GM19463 (cell line): ENCODE measurements around the gene MYO18B.

ENCODE experiments used
- ATAC-seq: cut with Tn5 transposase; IDR thresholded peaks from one replicate; pipeline ENCODE4 v1.9.1; 2021; ENCODE audit warnings: mild to moderate bottlenecking, moderate library complexity; ENCODE audit not compliant: unreplicated experiment

The MYO18B gene

DNA sequence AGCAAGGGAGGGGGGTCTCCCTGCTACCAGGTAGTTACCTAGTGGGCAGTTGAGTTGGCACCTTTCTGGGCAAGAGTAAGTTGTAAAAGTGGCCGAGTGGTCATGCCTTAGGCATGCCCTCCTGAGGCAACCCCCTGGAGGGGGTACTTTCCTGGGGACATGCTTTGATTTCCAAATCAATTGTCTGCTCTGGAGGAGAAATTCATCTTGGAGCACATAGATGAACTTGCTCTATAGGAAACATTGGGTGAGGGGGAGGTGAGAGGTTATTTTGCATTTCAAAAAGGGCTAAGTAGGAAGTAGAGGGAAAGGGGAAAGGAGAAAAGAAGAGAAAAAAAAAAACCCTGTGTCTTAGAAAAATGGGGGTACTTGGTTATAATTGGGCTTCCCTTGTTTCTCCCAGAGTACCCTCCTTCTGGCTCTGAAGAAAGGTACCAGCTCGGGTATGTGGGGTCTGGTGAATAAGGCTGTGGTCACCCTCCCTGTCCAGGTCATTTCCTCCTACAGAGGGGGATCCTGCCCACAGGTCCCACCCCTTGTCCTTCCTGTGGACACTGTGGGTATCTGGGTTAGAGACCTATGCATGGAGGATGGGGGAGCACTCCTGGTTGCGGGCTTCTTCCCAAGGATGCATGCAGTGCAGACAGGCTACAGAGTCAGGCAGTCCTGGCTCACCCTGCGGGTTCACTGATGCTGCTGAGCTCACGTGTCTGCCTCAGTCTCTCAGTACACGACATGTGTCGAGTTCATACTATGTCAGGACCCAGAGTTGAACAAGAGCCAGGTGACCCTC lies 193.5 kb downstream of the MYO18B start:
- no peak for ATAC-seq

DNA sequence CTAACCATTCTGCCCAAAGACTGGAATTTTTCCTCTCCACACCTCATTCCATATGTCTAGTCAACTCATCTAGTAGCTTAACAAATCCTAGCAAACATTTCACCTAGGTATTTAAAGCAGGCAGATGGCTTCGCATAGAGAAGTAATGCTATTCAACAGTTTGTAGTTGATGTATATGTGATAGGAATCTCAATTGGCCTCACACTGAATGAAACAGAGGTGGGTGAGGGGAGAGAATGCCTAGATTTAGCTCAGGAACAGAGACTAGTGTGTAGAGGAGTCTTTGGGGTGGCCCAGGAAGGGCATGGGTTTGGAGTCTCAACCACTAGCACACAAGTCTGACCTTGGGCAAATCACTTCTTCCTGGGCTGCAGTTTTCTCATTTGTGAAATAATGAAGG lies 196.2 kb downstream of the MYO18B start:
- ATAC-seq, result no peak

DNA sequence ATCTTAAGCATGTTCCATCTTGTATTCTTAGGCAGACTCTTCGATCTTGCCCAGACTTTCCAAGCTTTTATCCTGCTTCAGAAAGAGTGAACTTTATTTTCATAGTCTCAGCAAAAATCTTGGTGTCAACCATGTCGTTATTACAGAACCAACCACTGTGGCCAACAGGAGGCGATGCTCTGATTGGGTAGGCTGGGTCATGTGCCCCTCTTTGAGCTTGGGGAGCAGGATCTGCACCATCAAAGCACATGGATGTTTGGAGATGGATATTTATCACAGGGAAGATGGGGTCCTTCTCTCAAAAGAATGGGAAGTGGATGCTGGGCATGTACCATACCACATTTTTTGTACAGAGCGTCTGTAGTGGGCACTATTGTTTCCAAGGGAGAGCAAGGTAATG lies 197.4 kb downstream of the MYO18B start:
- no peak for ATAC-seq

DNA sequence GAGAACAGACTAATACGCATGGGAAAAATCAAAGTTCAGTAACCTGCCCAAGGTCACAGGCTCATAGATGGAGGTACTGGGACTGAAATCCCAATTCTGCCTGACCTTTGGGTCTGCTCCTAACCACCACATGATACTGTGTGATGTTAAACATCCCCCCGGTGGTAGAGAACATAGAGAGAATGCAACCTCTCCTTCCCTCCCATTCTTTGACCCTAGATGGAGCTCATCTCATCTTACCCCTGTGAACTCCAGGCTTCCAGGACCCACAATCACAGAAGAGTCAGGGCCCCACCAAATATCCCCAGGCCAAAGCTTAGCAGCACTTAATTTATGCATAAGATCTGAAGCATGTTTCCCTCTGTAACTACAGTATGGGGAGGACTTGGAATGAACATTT lies 198.5 kb downstream of the MYO18B start:
- ATAC-seq, result no peak

DNA sequence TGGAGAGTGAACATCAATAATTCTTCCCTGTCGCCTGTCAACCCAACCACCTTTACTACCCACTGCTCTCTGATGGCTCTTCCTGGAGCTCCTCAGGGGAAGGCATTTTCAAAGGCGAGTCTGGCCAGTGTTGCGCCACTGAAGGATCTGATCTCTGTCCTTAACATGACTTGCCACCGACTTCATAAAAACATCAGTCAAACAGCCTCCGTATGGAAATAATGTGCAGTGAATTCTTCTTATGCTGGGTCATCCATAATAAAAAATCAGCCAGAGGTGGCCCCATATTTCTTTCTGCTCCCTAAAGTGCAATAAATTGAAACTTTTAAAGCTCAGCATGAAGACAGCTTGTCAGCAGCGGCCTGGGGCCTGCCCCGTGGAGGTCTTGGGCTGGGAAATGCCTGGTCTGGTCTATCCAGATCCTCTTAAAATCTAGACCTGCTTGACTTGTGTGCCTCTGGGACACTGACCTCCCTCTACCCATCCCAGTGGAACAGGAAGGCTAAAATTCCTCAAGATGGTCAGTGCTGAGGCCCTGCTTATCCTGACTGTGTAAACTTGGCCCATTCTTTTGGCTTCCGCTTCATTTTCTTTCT lies 199.5 kb downstream of the MYO18B start:
- no peak for ATAC-seq

DNA sequence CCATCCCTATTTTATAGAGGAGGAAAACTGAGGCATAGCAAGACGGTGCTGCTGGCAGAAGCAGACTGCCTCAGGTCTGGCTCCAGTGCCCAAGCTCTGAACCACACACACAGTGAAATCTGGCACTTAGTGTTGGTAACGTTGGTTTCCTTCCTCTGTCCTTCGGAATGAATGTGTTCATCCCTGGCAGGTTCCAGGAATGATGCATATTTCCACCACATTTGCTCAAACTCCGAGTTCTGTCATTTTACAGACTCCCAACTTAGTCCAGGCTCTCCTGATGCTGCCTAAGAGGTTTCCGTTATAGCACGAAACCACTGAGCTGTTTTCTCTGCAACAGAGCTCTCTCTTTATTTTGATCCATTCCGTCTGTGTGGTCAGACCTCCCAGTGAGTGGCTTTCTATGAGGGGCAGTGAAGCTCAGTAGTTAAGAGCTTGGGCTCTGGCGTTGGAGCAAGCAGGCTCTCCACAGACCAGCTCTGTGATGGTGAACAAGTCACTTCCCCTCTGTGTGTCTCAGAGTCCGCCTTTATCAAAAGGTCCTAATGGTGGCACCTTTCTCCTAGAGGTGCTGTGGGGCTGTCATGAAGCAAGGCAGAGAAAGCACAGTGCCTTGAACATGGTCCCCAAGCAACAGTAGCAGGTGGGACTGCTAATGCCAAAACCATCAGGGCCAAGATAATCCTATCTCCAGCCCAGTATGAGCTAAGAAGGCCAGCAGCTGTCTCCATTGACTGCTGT lies 200.3 kb downstream of the MYO18B start:
- no peak for ATAC-seq

DNA sequence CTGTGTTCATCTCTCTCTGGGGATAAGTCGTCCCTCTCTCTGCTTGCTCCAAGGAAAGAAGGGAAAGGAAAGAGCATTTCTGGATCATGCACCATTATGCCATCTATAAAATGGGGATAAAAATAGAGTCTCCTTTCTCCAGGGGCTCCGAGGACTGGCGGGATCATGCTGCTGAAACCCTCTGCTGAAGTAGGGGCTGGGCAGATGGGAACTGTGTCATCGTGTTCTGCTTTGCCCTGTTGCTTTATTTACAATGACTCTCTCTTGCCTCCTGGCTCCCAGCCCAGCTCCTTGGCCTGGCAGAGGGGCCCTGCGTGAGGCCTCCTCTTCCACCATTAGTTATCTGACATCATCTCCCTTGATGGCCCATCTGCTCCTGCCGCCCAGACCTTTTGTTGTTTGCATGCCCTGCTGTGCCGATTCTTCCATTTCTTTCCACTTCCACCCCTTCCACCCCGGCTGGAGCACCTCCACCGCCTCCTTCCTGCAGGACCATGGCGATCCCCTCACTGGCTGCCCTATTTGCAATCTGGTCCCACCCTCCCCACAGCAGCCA lies 200.9 kb downstream of the MYO18B start:
- no peak for ATAC-seq

DNA sequence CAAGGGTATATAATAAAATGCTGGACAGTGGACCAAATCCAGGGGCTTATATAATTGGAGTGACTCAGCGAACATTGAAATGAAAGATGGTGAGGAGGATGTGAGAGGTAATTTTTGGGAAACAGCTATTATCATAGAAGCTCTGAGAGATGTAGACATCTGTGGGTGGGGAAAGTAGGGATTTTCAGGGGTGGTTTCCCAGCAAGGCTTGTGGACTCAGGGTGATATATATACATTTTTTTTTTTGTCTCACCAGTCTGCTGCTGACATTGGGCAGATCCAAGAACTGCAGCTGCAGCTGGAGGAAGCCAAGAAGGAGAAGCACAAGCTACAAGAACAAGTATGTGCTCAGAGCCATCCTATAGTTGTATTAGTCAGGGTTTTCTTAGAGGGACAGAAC lies 208.1 kb downstream of the MYO18B start:
- ATAC-seq, result no peak

DNA sequence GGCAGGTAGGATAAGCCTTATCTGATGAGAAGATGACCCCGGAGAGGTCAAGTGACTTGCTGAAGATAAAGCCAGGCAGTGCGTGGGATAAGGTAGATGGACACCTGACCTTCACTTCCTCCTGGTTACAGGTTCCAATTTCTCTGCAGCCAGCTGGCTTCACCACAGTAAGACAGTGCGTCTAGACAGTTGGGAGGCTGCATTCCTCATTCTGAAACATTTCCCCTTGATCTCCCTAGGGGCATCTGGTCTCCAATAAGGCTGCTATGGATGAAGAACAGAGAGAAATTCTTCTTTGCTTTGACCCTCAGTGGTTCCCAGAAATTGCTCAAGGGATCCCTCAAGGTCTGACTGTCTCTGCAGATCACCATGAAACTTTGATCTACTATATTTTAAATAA lies 211.3 kb downstream of the MYO18B start:
- ATAC-seq, result no peak

DNA sequence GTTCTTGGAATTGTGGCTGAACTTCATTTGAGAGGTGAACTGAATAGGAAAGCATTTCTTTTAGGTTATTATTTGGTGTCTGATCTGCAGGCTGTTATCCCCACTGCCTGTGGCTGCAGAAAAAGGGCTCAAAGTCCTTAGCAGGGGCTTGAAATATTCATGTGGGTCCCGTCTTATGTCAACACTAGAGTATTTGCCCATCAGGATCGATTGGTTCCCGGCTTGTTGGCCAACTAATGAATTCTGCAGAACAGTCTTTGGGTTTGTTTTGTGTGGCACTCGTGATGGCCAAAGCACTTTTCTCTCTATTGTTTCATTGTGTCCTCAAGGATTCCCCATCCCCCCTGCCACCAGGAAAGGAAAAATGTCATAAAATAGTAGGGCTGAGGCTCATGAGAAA lies 211.9 kb downstream of the MYO18B start:
- no peak for ATAC-seq

DNA sequence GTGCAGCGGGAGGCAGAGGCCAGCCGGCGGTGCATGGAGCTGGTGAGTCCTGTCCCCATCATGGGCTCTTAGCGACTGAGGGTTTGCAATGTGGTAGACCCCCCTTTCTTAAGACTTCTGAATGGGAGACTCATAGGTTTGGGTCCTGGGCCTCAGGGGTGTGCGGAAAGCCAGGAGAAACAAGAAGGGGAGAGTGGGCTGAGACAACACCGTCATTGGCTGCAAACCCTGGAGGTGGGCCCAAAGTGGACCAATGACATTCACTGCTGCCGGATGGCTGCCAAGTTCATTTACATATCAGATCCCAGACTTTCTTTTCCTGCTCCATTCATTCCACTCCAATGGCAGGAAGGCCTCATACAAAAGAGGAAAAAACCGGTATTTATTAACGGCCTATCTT lies 213.3 kb downstream of the MYO18B start:
- no peak for ATAC-seq

DNA sequence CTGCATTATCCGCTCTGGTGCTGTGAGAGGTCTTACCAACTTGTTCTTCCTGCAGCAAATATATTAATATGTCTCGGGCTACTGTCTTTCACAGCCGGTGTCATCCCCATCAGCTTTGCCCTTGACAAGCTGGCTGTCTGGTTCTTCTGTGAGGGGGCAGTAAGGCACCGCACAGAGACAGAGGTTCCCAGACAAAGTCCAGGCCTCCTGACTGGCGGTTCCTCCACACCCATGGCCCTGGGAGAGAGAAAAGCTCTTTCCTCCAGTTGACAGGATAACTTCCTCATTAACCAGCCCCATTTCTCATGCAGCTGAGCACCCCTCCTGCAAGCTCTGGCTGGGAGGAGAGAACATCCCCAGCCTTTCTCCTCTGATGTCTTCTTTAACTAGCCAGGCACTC lies 214.8 kb downstream of the MYO18B start:
- no peak for ATAC-seq

DNA sequence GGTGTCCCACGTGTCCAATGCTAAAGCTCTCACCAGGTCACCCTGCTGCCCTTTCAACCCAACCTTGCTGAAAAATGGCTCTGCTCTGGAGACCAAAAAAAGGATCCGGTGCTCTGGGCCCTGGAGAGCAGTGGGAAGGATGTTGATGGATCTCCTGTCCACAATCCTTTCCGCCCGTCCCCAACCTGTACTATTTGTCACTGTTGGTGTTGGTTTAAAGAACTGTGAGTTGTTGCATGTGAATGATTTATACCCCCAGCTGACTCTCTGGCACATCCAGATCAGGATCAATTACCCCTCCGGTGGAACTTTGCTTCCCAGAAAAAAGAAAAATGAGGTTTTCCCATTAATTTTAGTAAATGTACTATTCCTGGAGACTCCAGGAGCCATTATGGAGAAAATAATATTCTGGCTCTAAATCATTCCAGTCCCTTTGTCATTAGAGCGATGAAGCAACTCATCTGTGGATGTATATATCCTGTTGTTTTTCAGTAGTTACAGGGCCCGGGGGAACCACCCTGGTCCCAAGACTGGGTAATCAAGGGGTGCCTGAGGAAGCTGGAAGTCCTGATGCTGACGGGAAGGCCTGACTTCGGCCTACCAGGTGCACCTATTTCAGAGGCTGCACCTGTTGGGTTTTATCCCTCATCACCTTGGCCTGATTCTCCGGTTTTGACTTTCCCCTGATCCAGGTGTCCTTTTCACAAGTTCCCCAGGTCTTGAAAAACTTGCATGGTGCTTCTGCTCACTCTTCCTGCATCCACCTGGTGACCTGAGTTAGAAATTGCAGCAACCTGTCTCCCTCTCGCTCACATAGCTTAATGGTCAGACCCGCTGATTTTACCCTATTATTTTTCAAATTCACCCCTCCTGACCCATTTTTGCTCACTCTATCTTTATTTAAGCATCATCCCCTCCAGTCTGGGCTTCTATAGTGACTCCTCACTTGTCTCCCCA lies 218.1 kb downstream of the MYO18B start:
- no peak for ATAC-seq

DNA sequence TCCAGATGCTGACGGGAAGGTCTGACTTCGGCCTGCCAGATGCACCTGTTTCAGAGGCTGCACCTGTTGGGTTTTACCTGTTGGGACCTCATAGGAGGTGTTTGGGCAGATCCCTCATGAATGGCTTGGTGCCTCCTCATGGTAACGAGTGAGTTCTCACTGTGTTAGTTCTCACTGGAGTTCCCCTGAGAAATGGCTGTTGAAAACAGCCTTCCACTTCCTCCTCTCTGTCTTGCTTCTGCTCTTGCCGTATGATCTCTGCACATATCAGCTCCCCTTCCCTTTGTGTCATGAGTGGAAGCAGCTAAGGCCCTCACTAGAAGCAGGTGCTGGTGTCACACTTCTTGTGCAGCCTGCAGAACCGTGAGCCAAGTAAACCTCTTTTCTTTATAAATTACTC lies 219.7 kb downstream of the MYO18B start:
- no peak for ATAC-seq

DNA sequence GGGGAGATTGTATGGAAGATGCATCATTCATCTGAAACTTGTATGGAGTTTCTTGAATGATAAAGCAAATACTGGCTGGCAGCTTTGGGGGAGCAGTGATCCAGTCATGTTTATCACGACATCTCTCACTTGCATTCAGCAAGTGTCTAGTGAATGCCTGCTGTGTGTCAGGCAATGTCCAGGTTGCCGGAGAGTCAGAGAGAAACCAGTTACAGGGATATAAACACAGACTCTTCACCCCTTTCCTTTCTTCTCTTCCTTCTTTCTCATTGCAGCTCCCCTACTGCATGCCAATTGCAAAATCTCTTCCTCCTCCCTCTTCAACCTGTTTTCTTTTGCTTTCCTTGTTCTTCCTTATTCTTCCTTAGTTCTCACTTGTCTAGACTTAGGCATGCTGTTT lies 220.7 kb downstream of the MYO18B start:
- no peak for ATAC-seq

DNA sequence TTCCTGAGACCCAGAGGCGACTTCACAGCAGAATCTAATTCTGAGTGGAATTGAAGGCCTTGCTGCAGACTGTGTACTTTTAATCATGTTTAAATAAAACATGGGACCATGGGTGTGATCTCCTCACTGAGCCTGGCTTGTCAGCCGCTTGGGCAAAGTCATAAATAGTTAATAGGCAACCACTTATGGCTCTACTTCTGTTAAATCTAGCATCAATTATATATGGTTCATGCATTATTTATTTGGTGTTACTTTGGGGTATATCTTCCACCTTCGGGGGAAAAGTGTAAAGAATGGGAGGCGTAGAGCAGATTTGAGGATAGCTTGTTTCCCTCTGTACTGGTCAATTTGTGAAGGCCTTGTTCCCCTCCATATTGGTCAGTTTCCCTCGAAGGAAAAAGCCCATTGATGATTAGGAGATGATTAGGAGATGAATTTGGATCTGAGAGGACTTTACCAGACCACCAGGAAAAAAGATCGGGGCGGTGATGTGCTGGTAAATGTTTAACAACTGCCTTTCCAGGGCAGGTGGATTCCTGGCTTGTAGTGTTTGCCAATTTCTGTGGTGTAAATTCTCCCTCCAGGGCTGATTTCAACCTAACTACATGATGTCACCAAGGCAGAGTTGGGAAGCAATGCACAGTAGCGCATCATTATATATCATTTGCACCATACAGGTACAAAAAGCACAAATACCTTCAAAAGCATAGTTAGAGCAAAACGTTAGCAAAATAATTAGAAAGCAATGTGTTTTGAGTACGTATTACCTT lies 223.2 kb downstream of the MYO18B start:
- no peak for ATAC-seq

DNA sequence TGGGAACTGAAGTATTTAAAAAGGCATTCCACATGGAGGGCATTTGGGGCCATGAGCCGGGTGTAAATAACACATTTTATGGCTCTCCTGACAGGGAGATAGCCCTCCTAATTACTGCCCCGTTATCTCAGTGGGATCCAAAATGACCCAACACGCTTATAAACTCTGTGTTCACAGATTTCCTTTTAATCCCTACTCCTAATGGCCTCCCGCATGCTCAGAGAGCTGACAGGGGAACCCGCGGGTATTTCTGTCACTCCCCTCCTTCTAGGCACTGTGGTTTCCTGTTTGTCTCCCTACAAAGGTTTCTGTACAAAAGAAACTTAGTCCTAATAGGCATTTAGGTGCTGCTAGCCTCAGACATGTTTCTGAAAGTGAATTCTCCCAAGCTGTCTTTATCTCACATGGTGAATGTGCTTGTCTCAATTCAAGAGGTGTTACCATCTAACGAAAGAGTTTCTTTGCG lies 224.5 kb downstream of the MYO18B start:
- ATAC-seq, result no peak

DNA sequence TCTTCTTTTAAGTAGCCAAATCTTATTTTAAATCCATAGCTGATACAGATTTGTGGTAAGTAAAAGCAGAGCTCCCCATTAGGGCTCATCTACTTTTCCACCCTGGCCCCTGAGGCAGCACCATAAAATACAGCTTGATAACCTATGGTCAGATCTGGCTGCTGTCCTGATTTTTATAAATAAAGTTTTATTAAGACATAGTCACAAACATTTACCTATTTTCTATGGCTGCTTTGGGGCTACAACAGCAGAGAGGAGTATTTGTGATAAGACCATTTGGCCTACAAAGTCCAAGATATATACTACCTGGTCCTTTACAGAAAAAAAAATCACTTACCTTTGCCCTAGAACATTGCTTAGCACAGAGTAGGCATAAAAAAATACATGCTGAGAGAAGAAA lies 227.3 kb downstream of the MYO18B start:
- no peak for ATAC-seq

DNA sequence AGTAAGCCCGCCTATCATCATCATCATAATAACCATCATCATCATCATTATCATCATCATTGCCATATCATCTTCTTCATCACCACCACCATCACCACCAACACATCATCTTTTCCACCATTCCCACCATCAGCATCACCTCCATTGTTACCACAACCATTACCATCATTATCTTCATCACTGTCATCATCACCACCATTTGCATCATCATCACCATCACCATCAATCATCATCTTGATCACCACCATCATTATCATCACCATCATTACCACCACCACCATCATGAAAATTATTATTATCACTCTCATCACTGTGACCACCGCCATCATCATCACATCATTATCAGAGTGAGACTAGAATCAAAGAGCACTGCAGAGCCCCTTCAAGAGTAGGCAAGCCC lies 227.9 kb downstream of the MYO18B start:
- no peak for ATAC-seq

DNA sequence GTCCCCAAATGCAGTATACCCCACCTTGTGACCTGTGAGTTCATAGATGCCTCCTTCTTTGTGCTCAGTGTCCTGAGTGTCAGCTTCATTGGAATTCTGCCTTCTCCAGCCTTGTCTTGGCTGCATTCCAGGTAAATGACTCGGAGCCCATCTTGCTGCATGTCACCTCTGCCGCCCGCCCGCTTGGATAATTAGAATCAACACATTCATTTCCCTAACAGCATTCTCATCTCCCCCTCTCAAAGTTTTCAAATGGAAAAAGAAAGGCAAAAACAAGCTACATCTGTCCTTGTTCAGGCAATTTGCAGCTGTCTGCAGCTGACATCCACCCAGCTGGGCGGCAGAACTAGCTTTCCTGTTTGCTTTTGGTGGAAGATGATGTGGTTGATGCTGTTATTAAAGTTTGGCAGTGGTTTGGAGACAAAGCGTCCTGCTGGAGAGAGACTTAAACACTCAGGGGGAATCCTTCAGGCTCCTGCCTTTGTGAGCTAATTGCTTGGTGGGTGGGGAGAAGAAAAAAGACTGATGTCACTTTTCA lies 228.5 kb downstream of the MYO18B start:
- no peak for ATAC-seq
